ENCODE measurements around the gene CYBA.
A peak's percentile ranks its signal among the peaks of the same experiment; 100 is the strongest.

Gene CYBA

GRCh38 chr16:88659160-88659559 lies 8.3 kb upstream of the CYBA start:
- peak; percentile 41 for DNase-seq

- DNase-seq = no peak
Observed at GRCh38 chr16:88658714-88659113, 7.9 kb upstream of the CYBA start.

- no peak for DNase-seq
Observed at GRCh38 chr16:88657371-88657770, 6.5 kb upstream of the CYBA start.

- no peak for DNase-seq
Observed at GRCh38 chr16:88656291-88656980, 5.6 kb upstream of the CYBA start.

- no peak for DNase-seq
Observed at GRCh38 chr16:88655733-88656281, 5.0 kb upstream of the CYBA start.

- no peak for DNase-seq
Observed at GRCh38 chr16:88655053-88655732, 4.3 kb upstream of the CYBA start.

- DNase-seq = no peak
Observed at GRCh38 chr16:88654363-88655052, 3.7 kb upstream of the CYBA start.

GRCh38 chr16:88653596-88654362 lies 2.9 kb upstream of the CYBA start:
- no peak for DNase-seq

- no peak for DNase-seq
Observed at GRCh38 chr16:88653101-88653500, 2.2 kb upstream of the CYBA start.

GRCh38 chr16:88652762-88653063 lies 1.9 kb upstream of the CYBA start:
- DNase-seq = no peak

GRCh38 chr16:88651989-88652761 lies 1.3 kb upstream of the CYBA start:
- no peak for DNase-seq

- DNase-seq = peak; percentile 18
Observed at GRCh38 chr16:88651276-88651988, 579 bp upstream of the CYBA start.

- peak; percentile 33 for DNase-seq
Observed at GRCh38 chr16:88649924-88650748, 717 bp downstream of the CYBA start.

- peak; percentile 18 for DNase-seq
Observed at GRCh38 chr16:88649195-88649923, 1.5 kb downstream of the CYBA start.

GRCh38 chr16:88647178-88648070 lies 3.4 kb downstream of the CYBA start:
- DNase-seq = no peak

- no peak for DNase-seq
Observed at GRCh38 chr16:88646345-88647034, 4.4 kb downstream of the CYBA start.

GRCh38 chr16:88645941-88646340 lies 4.9 kb downstream of the CYBA start:
- DNase-seq = no peak

- no peak for DNase-seq
Observed at GRCh38 chr16:88645455-88645854, 5.4 kb downstream of the CYBA start.

- no peak for DNase-seq
Observed at GRCh38 chr16:88643644-88643932, 7.3 kb downstream of the CYBA start.
